Measurements from ENCODE around the gene ANGEL2. TPM values are rescaled to one million over a fixed set of nuclear protein-coding genes. Genes with fewer than 3 reads are reported as not detected.
"Not testable (repeated sequence)": the region's sequence is repeated elsewhere in the genome, so short reads cannot be mapped to it uniquely, and the experiment has no call there.

ANGEL2 gene
- total RNA-seq, 2 experiments from 2014 or later: 39.6 to 41.5 TPM

DNA sequence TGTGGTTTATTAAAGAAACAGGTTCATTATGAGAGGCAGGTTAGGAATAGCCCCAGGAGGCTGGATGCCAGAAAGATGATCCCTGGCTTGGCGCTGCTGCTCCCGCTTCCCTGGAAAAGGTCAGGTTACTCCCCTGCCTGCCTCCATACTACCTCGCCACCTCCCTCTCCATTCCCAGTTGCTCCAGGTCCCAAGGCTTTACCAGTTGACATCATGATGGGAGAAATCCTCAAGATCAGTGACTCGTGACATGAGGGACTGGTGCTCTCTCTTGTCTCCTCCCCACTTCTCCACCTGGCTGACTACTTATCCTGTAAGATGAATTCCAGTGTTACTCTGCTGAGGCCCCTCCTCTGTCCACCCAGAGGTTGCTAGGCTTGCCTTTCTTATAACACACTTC, 45.6 kb downstream of the ANGEL2 start:
- Mint-ChIP-seq H3K27ac (no peak overlapping the region), H3K9me3 (ENCODE audit: insufficient read depth) (no peaks in the 10 kb centered on the region), H3K27me3 (ENCODE audit: low read depth) (peaks cover 12% of the 10 kb centered on the region), H3K4me3 (no peak overlapping the region), H3K36me3 (ENCODE audit: low read depth) (no peaks in the 10 kb centered on the region), H3K4me1 (ENCODE audit: low read depth) (no peaks in the 10 kb centered on the region)
- ChIA-PET CTCF (no interaction called here), POLR2A (no interaction called here)
- no peak for ATAC-seq
- DNase-seq: no peak

DNA sequence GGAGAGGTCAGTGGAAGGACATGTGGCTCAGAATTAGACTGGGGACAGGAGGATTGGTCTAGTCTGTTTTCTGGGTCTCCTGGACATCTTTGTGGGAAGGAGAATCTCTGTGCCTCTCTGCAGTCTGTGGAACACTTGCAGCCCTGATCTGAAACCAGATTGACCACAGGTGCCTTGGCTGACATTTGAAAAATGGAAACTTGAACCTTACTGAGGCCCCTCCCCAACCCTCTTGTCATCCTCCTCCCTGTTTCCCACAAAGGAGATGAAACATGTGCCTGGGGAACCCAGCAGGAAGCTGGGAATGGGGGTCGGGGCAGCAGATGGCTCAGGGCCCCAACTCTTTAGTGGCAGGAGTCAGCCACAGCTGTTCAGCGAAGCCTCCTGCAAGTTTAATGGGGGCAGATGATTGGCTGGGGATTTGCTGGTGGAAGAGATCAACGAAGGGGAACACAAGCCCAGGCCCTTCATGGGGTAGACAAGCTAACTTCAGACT, 47.3 kb downstream of the ANGEL2 start:
- ChIA-PET CTCF (interaction anchor here (0.8 to 1.6 kb wide), 5 partner anchors 14 to 303 kb away, joined by 3 to 4 read pairs (median 3); partner anchors contain the start of gene VASH2), POLR2A (no interaction called here)
- Mint-ChIP-seq H3K27me3 (ENCODE audit: low read depth) (peaks cover 19% of the 10 kb centered on the region), H3K9me3 (ENCODE audit: insufficient read depth) (no peaks in the 10 kb centered on the region), H3K4me3 (no peak overlapping the region), H3K4me1 (ENCODE audit: low read depth) (no peaks in the 10 kb centered on the region), H3K27ac (no peak overlapping the region), H3K36me3 (ENCODE audit: low read depth) (no peaks in the 10 kb centered on the region)
- ATAC-seq (no peak), DNase-seq (no peak)

DNA sequence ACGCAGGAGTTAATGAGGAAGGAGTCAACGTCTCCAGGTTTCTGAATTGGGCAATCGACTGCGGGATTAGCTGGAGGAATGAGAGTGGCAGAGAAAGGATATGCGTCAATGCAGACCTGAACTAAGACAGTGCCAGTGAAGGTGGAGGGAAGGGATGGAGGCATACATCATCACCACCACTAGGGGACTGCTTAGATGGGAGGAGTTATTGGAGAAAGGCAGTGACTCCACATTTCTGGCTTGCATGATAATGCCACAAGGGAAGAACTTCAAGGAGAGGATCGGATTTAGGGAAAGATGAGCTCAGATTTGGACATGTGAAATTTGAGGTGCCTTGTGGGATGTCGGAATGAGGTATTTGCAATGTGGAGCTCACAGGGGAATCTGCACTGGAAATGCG, 47.9 kb downstream of the ANGEL2 start:
- no peaks in the 10 kb centered on the region for H3K9me3 Mint-ChIP-seq (ENCODE audit: insufficient read depth)
- ChIA-PET POLR2A (no interaction called here), CTCF (interaction anchor here (0.8 to 1.6 kb wide), 5 partner anchors 14 to 303 kb away, joined by 3 to 4 read pairs (median 3); partner anchors contain the start of gene VASH2)
- no peak overlapping the region for H3K4me3 Mint-ChIP-seq
- H3K27me3 Mint-ChIP-seq (ENCODE audit: low read depth): peaks cover 19% of the 10 kb centered on the region
- DNase-seq (no peak), ATAC-seq (peak; percentile 57)
- H3K4me1 Mint-ChIP-seq (ENCODE audit: low read depth): no peaks in the 10 kb centered on the region
- H3K36me3 Mint-ChIP-seq (ENCODE audit: low read depth): no peaks in the 10 kb centered on the region
- no peak overlapping the region for H3K27ac Mint-ChIP-seq

DNA sequence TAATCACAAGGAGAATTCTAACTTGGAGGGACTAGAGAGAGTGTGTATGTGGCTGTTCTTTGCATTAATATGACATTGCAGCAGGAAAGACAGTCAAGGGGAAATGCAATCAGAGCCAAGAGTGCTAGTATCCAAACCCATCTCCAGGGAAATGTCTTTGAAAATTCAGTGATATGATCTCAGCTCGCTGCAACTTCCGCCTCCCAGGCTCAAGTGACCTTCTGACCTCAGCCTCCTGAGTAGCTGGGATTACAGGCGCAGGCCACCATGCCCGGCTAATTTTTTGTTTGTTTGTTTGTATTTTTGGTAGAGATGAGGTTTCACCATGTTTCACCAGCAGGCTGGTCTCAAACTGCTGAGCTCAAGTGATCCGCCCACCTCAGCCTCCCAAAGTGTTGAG, 49.1 kb downstream of the ANGEL2 start:
- CTCF ChIA-PET: interaction anchor here (1.2 kb wide), 1 partner anchor 509 kb away, joined by 3 read pairs; no protein-coding TSS in a partner anchor
- peaks cover 19% of the 10 kb centered on the region for H3K27me3 Mint-ChIP-seq (ENCODE audit: low read depth)

DNA sequence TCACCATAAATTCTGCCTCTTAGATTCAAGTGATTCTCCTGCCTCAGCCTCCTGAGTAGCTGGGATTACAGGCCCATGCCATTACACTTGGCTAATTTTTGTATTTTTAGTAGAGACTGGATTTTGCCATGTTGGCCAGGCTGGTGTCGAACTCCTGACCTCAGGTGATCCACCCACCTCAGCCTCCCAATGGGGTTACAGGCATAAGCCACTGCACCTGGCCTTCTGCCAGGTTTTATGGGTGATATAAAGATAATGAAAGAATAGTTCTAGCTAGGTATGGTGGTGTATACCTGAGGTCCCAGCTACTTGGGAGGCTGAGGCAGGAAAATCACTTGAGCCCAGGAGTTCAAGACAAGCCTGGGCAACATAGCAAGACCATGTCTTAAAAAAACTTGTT, 50.7 kb downstream of the ANGEL2 start:
- H3K4me1 Mint-ChIP-seq (ENCODE audit: low read depth); H3K36me3 Mint-ChIP-seq (ENCODE audit: low read depth); H3K9me3 Mint-ChIP-seq (ENCODE audit: insufficient read depth); H3K27ac Mint-ChIP-seq; DNase-seq; H3K4me3 Mint-ChIP-seq; ATAC-seq: not testable (repeated sequence)
- peaks cover 20% of the 10 kb centered on the region for H3K27me3 Mint-ChIP-seq (ENCODE audit: low read depth)
- CTCF ChIA-PET: interaction anchor here (1.7 kb wide), 1 partner anchor 30 kb away, joined by 3 read pairs; no protein-coding TSS in a partner anchor
- POLR2A ChIA-PET: interaction anchor here (0.9 kb wide), 1 partner anchor 174 kb away, joined by 3 read pairs; the partner anchor contains the start of genes NSL1 and TATDN3

More for the DNA sequence above, 49.1 kb downstream of the ANGEL2 start:
- no peak for DNase-seq
- no peak overlapping the region for H3K4me3 Mint-ChIP-seq
- H3K9me3 Mint-ChIP-seq (ENCODE audit: insufficient read depth): no peaks in the 10 kb centered on the region
- no peaks in the 10 kb centered on the region for H3K36me3 Mint-ChIP-seq (ENCODE audit: low read depth)
- POLR2A ChIA-PET: no interaction called here
- no peak overlapping the region for H3K27ac Mint-ChIP-seq
- no peaks in the 10 kb centered on the region for H3K4me1 Mint-ChIP-seq (ENCODE audit: low read depth)
- no peak for ATAC-seq

DNA sequence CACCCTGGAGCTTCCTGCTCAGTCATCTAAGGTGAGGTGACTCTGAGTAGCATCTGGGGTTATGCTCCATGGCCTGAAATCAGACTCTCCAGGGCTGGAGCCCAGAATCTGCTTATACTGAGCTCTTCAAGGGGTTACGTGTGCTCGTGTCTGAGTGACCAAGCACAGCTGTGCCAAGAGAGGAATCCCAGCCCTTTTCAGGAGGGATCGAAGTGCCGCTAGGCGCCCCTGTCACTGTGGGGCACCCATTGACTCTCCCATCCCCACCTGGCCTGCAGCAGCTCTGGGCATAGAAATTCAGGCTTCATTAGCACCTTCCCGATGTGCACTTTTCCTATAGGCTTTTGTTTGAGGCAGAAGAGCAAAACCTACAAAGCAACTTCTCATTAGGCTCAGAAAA, 51.6 kb downstream of the ANGEL2 start:
- no peak overlapping the region for H3K27ac Mint-ChIP-seq

DNA sequence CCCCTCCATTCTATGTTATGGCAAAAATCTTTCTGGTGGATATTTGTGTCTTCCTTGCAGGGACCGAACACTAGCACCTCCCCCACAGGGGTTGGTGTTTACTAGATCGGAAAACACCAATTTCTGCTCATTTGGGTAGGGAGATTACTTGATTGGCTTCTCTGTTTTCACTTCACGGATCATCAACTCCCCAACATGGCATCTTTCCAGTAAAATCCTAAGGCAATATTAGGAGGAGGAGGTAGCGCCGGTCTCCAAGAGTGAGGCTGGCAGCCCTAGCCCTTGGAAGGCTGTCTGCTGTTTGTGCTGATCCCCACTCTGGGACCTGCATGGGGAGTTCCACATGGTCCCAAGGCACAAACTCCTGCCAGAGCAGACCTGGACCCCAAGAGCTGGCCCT, 53.2 kb downstream of the ANGEL2 start:
- ATAC-seq (no peak), DNase-seq (no peak)
- H3K27me3 Mint-ChIP-seq (ENCODE audit: low read depth): peaks cover 18% of the 10 kb centered on the region
- H3K36me3 Mint-ChIP-seq (ENCODE audit: low read depth): no peaks in the 10 kb centered on the region
- ChIA-PET CTCF (no interaction called here), POLR2A (no interaction called here)
- H3K4me1 Mint-ChIP-seq (ENCODE audit: low read depth): no peaks in the 10 kb centered on the region
- H3K9me3 Mint-ChIP-seq (ENCODE audit: insufficient read depth): no peaks in the 10 kb centered on the region
- no peak overlapping the region for H3K27ac Mint-ChIP-seq
- H3K4me3 Mint-ChIP-seq: no peak overlapping the region

More for the DNA sequence above, 51.6 kb downstream of the ANGEL2 start:
- Mint-ChIP-seq H3K4me1 (ENCODE audit: low read depth) (no peaks in the 10 kb centered on the region), H3K9me3 (ENCODE audit: insufficient read depth) (no peaks in the 10 kb centered on the region), H3K4me3 (no peak overlapping the region), H3K36me3 (ENCODE audit: low read depth) (no peaks in the 10 kb centered on the region), H3K27me3 (ENCODE audit: low read depth) (peaks cover 20% of the 10 kb centered on the region)
- POLR2A ChIA-PET: no interaction called here
- DNase-seq: no peak
- no peak for ATAC-seq
- CTCF ChIA-PET: interaction anchor here (1.7 kb wide), 1 partner anchor 31 kb away, joined by 3 read pairs; no protein-coding TSS in a partner anchor

DNA sequence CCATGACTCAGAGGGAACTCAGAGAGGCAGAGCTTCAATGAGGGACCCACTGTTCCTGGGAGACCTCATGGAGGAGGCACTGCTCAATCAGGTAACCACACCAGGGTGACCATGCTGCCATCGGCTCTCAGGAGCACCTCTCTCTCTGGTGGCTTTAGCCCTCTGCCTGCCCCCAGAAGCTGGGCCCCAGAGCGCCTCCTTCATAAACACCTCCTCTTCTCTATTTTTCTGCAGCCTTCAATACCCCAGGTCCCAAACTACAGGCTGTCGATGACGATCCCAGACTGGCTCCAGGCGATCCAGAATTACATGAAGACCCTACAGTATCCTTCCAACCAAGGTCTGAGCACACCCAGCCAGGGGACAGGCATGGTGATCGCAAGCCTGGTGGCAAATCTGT, 54.7 kb downstream of the ANGEL2 start:
- DNase-seq: no peak
- ATAC-seq: no peak
- ChIA-PET POLR2A (no interaction called here), CTCF (no interaction called here)
- no peak overlapping the region for H3K4me3 Mint-ChIP-seq
- H3K36me3 Mint-ChIP-seq (ENCODE audit: low read depth): no peaks in the 10 kb centered on the region
- H3K27ac Mint-ChIP-seq: no peak overlapping the region
- no peaks in the 10 kb centered on the region for H3K4me1 Mint-ChIP-seq (ENCODE audit: low read depth)
- peaks cover 23% of the 10 kb centered on the region for H3K27me3 Mint-ChIP-seq (ENCODE audit: low read depth)
- no peaks in the 10 kb centered on the region for H3K9me3 Mint-ChIP-seq (ENCODE audit: insufficient read depth)

DNA sequence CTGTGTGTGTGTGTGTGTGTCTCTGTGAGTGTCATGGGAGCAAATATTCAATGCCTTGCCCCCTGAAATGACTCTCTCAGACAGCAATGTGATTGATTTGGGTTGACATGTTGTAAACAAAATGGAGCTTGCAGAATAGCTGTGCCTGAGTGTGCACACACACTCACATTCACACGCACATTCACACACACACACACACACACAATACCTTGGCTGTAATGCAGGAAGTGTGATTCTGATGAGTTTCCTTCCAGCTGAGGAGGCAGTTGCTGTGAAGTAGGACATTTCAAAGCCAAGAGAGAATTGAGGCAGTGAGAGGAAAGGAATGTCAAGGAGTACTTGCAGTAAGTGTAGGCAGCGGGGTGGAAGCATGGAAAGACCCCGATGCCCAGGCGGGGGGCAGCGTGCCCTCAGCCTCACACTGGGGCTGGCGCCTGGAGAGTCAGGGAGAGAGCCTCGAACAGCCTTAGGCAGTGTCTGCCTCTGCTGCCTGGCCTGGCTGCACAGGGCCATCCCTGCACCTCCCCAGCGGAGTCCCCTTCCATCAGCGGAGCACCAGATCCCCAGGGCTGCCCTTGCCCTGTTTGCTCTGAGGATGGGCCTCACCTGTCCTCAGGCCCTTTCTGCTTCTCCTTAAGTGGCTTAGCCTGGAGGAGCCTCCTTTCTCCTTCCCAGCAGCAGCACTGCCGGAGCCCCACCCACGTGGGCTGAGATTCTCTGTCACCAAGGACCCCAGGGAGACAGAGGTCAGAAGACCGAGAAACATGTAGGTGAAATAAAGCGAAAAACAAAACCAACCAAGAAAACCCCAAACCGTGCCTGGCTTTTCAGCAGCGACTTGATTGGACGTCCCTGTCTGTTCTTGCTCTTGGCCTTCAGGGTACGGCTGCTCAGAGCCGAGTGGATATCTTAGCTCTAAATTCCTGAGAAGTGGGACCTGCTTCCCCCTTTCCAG, 56.1 kb downstream of the ANGEL2 start:
- Mint-ChIP-seq H3K4me1 (ENCODE audit: low read depth) (no peaks in the 10 kb centered on the region), H3K9me3 (ENCODE audit: insufficient read depth) (no peaks in the 10 kb centered on the region), H3K27ac (no peak overlapping the region), H3K27me3 (ENCODE audit: low read depth) (peaks cover 28% of the 10 kb centered on the region), H3K4me3 (no peak overlapping the region), H3K36me3 (ENCODE audit: low read depth) (no peaks in the 10 kb centered on the region)
- ATAC-seq (no peak), DNase-seq (no peak)
- POLR2A ChIA-PET: no interaction called here
- CTCF ChIA-PET: no interaction called here

DNA sequence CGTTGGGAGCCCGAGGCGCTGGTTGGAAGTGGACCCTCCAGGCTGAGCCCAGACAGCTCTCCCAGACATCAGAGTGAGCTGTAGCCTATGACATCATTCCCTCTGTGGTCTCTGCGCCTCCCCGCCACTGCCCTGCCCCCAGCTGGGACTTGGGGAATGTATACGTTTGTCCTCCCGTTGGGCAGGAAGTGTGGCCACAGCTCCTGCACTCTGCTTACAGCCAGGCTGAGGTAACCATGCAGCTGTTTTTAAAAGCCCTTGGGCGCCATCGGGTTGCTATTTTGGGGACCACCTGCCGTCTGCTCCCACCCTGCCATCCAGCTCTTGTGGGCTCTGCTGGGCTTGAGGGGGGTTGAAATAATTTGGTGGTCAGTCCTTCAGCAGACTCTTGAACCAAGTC, 57.5 kb downstream of the ANGEL2 start:
- ATAC-seq (no peak), DNase-seq (no peak)
- no peaks in the 10 kb centered on the region for H3K9me3 Mint-ChIP-seq (ENCODE audit: insufficient read depth)
- no peaks in the 10 kb centered on the region for H3K4me1 Mint-ChIP-seq (ENCODE audit: low read depth)
- ChIA-PET POLR2A (no interaction called here), CTCF (interaction anchor here (0.6 to 1.5 kb wide), 2 partner anchors 37 to 160 kb away, joined by 3 read pairs; no protein-coding TSS in a partner anchor)
- no peak overlapping the region for H3K27ac Mint-ChIP-seq
- H3K4me3 Mint-ChIP-seq: no peak overlapping the region
- H3K36me3 Mint-ChIP-seq (ENCODE audit: low read depth): no peaks in the 10 kb centered on the region
- H3K27me3 Mint-ChIP-seq (ENCODE audit: low read depth): peaks cover 37% of the 10 kb centered on the region

DNA sequence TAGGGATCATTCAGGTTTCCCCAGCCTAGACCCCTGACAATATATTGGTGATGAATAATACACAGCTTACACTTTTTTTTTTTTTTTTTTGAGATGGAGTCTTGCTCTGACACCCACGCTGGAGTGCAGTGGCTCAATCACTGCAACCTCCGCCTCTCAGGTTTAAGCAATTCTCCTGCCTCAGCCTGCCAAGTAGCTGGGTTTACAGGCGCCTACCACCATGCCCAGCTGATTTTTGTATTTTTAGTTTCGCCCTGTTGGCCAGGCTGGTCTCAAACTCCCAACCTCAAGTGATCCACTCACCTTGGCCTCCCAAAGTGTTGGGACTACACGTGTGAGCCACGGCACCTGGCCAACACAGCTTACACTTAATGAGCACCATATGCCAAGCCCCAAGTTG, 58.1 kb downstream of the ANGEL2 start:
- POLR2A ChIA-PET: no interaction called here

DNA sequence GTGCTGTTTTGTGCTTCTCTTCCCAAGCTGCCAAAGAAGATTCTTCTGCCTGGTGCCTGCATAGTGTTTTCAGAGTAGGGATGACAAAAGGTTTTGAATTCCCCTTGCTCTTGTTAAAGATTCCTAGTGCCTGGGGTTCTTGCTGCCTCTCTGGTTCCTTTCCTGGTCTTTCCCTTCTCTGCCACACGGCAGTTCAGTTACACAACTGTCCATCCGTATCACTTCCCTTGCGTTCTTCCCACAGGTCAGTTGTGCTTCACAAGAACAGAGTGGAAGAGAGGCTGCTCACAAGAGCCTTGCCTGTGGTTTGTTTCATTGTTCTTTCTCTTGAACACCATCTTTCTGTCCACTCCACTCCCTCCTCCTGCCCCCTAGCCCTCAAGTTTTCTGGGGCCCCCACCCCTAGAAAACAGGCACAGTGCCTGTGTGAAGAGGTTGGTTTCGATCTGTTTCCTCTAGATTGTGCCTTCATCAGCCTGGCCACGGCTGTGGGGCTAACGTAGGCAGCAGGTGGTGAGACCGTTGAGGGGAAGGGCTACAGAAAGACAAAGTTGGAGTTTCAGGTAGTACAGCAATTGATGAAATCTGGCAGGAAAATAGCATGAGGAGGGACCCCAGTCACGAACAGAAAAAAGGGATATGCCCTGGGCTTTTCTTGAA, 59.6 kb downstream of the ANGEL2 start:
- POLR2A ChIA-PET: no interaction called here
- no peaks in the 10 kb centered on the region for H3K4me1 Mint-ChIP-seq (ENCODE audit: low read depth)
- CTCF ChIA-PET: no interaction called here
- no peak overlapping the region for H3K27ac Mint-ChIP-seq
- DNase-seq (no peak), ATAC-seq (no peak)
- peaks cover 53% of the 10 kb centered on the region for H3K27me3 Mint-ChIP-seq (ENCODE audit: low read depth)
- H3K36me3 Mint-ChIP-seq (ENCODE audit: low read depth): no peaks in the 10 kb centered on the region
- no peak overlapping the region for H3K4me3 Mint-ChIP-seq
- no peaks in the 10 kb centered on the region for H3K9me3 Mint-ChIP-seq (ENCODE audit: insufficient read depth)

More for the DNA sequence above, 58.1 kb downstream of the ANGEL2 start:
- no peak overlapping the region for H3K27ac Mint-ChIP-seq
- no peak for ATAC-seq
- CTCF ChIA-PET: interaction anchor here (1.5 kb wide), 1 partner anchor 36 kb away, joined by 3 read pairs; no protein-coding TSS in a partner anchor
- no peak for DNase-seq
- no peaks in the 10 kb centered on the region for H3K9me3 Mint-ChIP-seq (ENCODE audit: insufficient read depth)
- no peak overlapping the region for H3K4me3 Mint-ChIP-seq
- H3K4me1 Mint-ChIP-seq (ENCODE audit: low read depth): no peaks in the 10 kb centered on the region
- H3K27me3 Mint-ChIP-seq (ENCODE audit: low read depth): peaks cover 43% of the 10 kb centered on the region
- no peaks in the 10 kb centered on the region for H3K36me3 Mint-ChIP-seq (ENCODE audit: low read depth)
